22Rv1 (cell line): ENCODE measurements around the gene CRYGN.

ENCODE experiments used
- H3K27ac ChIP-seq: fragments of 450-650 bp; 2 replicates; pipeline ENCODE4 v1.5.1; 2017
- CTCF ChIP-seq: fragments of 450-650 bp; IDR thresholded peaks from 2 replicates; pipeline ENCODE4 v1.5.1; 2017; ENCODE audit warnings: mild to moderate bottlenecking
- ZFX ChIP-seq: fragments of 450-650 bp; IDR thresholded peaks from 2 replicates; pipeline ENCODE4 v1.6.1; 2017; ENCODE audit warnings: antibody characterized with exemption, borderline replicate concordance

Gene CRYGN

GRCh38 chr7:151447312-151447711 lies 7.4 kb upstream of the CRYGN start:
- no peak overlapping the region for H3K27ac ChIP-seq
- TF ChIP-seq ZFX, result no peak
- TF ChIP-seq CTCF, result no peak

- no peak overlapping the region for H3K27ac ChIP-seq
- TF ChIP-seq ZFX (no peak), CTCF (no peak)
Measured at GRCh38 chr7:151446412-151446811, 6.5 kb upstream of the CRYGN start.

- H3K27ac ChIP-seq, result no peak overlapping the region
- no peak for TF ChIP-seq ZFX
- no peak for TF ChIP-seq CTCF
Measured at GRCh38 chr7:151444632-151445031, 4.7 kb upstream of the CRYGN start.

- no peak overlapping the region for H3K27ac ChIP-seq
- no peak for TF ChIP-seq ZFX
- no peak for TF ChIP-seq CTCF
Measured at GRCh38 chr7:151442776-151443496, 3.0 kb upstream of the CRYGN start.

GRCh38 chr7:151440799-151441445 lies 981 bp upstream of the CRYGN start:
- no peak overlapping the region for H3K27ac ChIP-seq
- no peak for TF ChIP-seq ZFX

GRCh38 chr7:151438864-151439601 lies 908 bp downstream of the CRYGN start:
- no peak for TF ChIP-seq ZFX
- no peak for TF ChIP-seq CTCF
- no peak overlapping the region for H3K27ac ChIP-seq

GRCh38 chr7:151437866-151438516 lies 1.9 kb downstream of the CRYGN start:
- no peak for TF ChIP-seq CTCF
- TF ChIP-seq ZFX, result no peak

More at GRCh38 chr7:151437866-151438516, 1.9 kb downstream of the CRYGN start:
- no peak overlapping the region for H3K27ac ChIP-seq
